Measurements from ENCODE around the gene OLFML2B.
"Not testable (repeated sequence)": the region's sequence is repeated elsewhere in the genome, so short reads cannot be mapped to it uniquely, and the experiment has no call there.

The OLFML2B gene

DNA sequence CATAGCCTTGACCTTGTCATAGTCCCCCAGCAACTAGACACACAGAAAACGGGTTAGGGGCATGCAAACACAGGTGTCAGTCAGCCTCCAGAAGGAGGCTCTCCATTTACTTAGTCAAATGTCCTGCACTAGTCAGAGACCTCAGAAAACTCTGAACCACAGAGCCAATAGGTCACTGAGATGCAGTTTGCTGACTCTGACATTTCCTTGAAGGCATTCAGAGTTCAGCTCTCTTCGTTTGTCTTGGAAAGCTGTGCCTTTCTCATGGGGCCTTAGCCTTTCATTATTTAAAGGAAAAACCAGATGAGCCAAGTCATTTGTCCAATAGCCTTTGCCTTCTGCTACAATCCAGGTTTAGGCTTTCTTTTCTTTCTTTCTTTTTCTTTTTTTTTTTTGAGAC is 3.5 kb downstream of the OLFML2B start:
- no peak for ATAC-seq
- Mint-ChIP-seq H3K4me3 (no peak overlapping the region), H3K9me3 (no peaks in the 10 kb centered on the region), H3K27me3 (peaks cover 41% of the 10 kb centered on the region), H3K27ac (no peak overlapping the region), H3K4me1 (peaks cover 15% of the 10 kb centered on the region), H3K36me3 (no peaks in the 10 kb centered on the region)

- no peak overlapping the region for H3K27ac Mint-ChIP-seq
- peaks cover 14% of the 10 kb centered on the region for H3K4me1 Mint-ChIP-seq
- no peaks in the 10 kb centered on the region for H3K9me3 Mint-ChIP-seq
- no peak overlapping the region for H3K4me3 Mint-ChIP-seq
- ATAC-seq: no peak
- H3K27me3 Mint-ChIP-seq: peaks cover 35% of the 10 kb centered on the region
- no peaks in the 10 kb centered on the region for H3K36me3 Mint-ChIP-seq
Observed at GRCh38 chr1:162019446-162019845, 4.2 kb downstream of the OLFML2B start.

DNA sequence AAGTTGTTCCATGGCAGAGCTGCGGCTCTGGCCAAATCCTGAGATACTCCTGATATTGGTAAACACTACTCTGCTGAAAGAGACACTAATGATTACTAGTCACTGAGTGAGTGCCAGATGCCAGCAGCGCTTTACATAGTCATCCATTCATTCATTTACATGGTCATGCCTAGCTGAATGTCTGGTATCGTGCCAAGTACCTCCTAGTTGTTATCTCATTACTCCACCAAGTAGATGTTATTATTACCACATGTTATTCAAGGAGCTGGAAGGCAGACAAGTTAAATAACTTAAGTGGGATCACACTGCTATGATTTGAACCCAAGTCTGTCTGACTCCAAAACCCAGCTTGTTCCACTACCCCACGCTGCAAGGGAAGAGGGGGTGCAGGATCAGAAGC is 4.7 kb downstream of the OLFML2B start:
- Mint-ChIP-seq H3K9me3 (peaks cover 2% of the 10 kb centered on the region), H3K4me1 (peaks cover 9% of the 10 kb centered on the region), H3K27me3 (peaks cover 31% of the 10 kb centered on the region), H3K36me3 (no peaks in the 10 kb centered on the region), H3K27ac (no peak overlapping the region), H3K4me3 (no peak overlapping the region)
- ATAC-seq: no peak

DNA sequence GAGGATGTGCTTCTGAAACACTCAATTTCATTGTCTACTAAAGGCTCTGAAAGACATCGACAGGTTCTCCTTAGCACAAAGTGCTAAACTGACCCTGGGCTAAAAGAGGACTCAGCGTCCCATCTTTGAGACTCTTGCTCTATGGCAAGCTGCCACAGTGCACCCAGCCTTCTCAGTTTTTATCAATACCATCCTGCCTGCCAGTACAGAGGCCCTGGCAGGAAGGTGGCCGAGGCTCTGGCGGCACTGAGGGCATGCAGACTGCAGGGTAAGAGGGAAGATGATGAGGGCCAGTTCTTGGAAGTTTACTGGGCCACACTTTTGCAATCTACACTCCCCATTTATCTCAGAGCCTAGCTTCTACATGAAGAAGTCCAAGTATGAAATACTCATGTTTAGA is 5.3 kb downstream of the OLFML2B start:
- no peak for ATAC-seq
- Mint-ChIP-seq H3K4me3 (no peak overlapping the region), H3K36me3 (no peaks in the 10 kb centered on the region), H3K4me1 (peaks cover 3% of the 10 kb centered on the region), H3K27me3 (peaks cover 25% of the 10 kb centered on the region), H3K9me3 (peaks cover 7% of the 10 kb centered on the region), H3K27ac (no peak overlapping the region)

DNA sequence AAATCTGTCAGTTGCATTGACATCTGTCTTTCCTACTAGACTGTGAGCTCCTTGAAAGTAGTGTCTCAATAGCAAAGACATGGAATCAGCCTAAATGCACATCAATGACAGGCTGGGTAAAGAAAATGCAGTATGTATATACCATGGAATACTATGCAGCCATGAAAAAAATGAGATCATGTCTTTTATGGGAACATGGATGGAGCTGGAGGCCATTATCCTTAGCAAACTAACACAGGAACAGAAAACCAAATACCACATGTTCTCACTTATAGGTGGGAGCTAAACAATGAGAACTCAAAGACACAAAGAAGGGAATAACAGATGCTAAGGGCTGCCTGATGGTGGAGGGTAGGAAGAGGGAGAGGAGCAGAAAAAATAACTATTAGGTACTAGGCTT is 5.9 kb downstream of the OLFML2B start:
- not testable (repeated sequence) for H3K4me1 Mint-ChIP-seq, H3K9me3 Mint-ChIP-seq, H3K4me3 Mint-ChIP-seq, H3K27ac Mint-ChIP-seq, H3K36me3 Mint-ChIP-seq, ATAC-seq
- H3K27me3 Mint-ChIP-seq: peaks cover 19% of the 10 kb centered on the region

DNA sequence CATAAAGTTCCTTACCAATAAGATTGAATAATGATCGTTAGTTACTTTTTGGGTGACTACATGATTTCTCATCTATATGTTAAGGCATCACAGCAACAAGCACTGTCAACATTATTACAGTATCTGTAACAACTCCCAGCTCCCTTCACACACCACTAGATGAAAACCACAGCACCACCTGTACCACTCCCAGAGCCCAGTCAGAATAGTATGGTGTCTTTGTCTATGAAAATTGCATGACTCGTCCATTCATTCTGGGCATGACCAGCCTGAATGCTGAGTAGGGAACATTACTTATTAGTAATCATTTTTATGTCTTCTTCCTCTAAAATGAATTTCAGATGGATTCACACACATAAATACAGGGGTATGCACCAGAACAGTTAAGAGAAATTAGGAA is 7.0 kb downstream of the OLFML2B start:
- Mint-ChIP-seq H3K4me1 (no peaks in the 10 kb centered on the region), H3K9me3 (peaks cover 7% of the 10 kb centered on the region), H3K36me3 (no peaks in the 10 kb centered on the region), H3K4me3 (no peak overlapping the region), H3K27ac (no peak overlapping the region), H3K27me3 (peaks cover 12% of the 10 kb centered on the region)
- no peak for ATAC-seq

DNA sequence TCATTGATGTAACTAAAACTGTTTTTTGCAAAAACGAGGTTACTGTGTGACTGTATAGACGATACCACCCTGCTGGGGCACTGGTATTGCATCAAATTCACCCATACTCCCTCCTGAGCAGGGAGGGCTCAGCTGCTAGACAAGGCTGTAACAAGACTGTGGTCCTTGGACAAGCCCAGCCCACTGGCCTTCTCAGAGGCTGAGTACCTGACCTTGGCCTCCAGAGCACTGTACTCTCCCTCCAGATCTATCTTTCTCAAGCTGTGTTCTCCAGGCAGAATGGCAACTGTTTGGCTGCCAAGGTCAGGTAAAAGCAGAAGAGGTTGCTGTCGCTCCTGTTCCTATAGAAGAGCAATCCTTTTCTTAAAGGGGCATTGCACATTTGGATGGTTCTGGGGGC is 8.5 kb downstream of the OLFML2B start:
- Mint-ChIP-seq H3K9me3 (peaks cover 7% of the 10 kb centered on the region), H3K4me3 (no peak overlapping the region)

DNA sequence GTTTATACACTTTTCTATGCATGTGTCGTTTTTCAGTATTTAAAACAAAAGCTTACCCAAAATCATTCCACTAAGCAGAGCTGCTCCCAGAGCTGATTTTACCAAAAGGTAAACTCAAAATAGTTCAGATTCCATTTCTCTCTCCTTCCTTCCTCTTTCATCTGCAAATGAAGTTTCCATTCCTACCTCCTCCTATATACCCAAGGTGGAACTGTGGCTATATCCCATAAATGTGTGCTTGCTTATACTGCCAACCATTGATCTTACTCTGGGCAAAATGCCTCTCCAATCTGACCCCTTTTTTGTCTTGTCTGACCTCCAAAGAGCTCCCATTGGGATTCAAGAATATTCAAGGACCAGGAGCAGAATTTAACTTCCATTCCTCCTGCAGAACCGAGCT is 9.5 kb downstream of the OLFML2B start:
- H3K4me3 Mint-ChIP-seq: no peak overlapping the region
- H3K9me3 Mint-ChIP-seq: peaks cover 7% of the 10 kb centered on the region
- no peak for ATAC-seq
- no peak overlapping the region for H3K27ac Mint-ChIP-seq
- H3K27me3 Mint-ChIP-seq: peaks cover 18% of the 10 kb centered on the region
- no peaks in the 10 kb centered on the region for H3K4me1 Mint-ChIP-seq
- no peaks in the 10 kb centered on the region for H3K36me3 Mint-ChIP-seq

More for the DNA sequence above, 8.5 kb downstream of the OLFML2B start:
- no peaks in the 10 kb centered on the region for H3K4me1 Mint-ChIP-seq
- no peak for ATAC-seq
- H3K27ac Mint-ChIP-seq: no peak overlapping the region
- H3K27me3 Mint-ChIP-seq: peaks cover 10% of the 10 kb centered on the region
- no peaks in the 10 kb centered on the region for H3K36me3 Mint-ChIP-seq

GRCh38 chr1:162013289-162013688 is 10.4 kb downstream of the OLFML2B start:
- H3K27ac Mint-ChIP-seq: no peak overlapping the region
- no peak overlapping the region for H3K4me3 Mint-ChIP-seq
- peaks cover 18% of the 10 kb centered on the region for H3K27me3 Mint-ChIP-seq
- H3K9me3 Mint-ChIP-seq: peaks cover 7% of the 10 kb centered on the region
- no peaks in the 10 kb centered on the region for H3K36me3 Mint-ChIP-seq
- no peaks in the 10 kb centered on the region for H3K4me1 Mint-ChIP-seq
- no peak for ATAC-seq

DNA sequence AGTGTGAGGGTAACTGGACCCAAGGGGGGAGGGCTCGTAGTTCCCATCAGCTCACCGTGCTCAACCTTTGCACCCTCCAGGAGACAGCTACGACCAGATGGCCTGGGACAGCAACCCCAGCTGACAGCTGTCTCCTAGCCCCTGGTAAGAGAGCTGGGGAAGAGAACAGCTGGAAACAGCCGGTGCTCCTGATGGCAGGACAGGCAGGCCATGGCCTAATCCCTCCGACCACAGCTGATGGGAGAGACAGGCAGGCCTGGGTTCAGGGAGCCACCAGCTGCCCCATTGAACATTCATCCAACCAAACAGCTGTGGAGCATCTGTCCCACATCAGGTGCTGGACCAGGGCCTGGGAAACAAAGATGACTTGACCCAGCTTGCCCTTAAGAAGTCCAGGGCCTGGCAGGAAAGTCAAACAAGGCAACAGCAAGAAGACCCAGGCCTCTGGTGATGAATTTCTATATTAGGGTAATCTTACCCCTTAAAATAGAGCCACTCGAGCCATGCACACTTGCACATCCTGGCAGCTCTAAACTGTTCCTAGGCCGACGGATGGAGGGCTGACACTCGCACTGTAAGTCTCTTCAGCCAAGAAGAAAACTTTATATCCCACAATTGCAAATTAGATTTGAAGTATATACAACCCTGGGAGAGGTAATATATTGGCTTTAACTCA is 12.2 kb downstream of the OLFML2B start:
- Mint-ChIP-seq H3K27me3 (peaks cover 18% of the 10 kb centered on the region), H3K4me3 (no peak overlapping the region), H3K4me1 (no peaks in the 10 kb centered on the region), H3K36me3 (no peaks in the 10 kb centered on the region), H3K9me3 (peaks cover 7% of the 10 kb centered on the region), H3K27ac (no peak overlapping the region)
- no peak for ATAC-seq

DNA sequence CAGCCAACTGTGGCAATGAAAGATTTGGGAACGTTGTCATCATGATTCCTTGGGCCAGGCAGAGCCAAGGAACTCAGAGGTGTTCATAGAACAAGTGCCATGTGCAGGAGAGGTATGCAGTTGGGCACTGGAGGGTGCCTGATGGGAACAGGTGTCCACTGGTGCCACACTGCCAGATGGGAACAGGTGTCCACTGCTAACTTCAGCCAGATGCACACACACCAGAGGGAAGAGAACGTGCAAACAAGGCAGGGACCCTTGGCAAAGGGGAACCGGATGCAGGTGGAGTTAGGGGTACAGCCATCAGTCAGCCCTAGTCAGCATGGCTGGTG is 13.5 kb downstream of the OLFML2B start:
- peaks cover 7% of the 10 kb centered on the region for H3K9me3 Mint-ChIP-seq
- H3K27ac Mint-ChIP-seq: no peak overlapping the region
- no peaks in the 10 kb centered on the region for H3K36me3 Mint-ChIP-seq
- ATAC-seq: no peak
- H3K4me1 Mint-ChIP-seq: no peaks in the 10 kb centered on the region
- no peak overlapping the region for H3K4me3 Mint-ChIP-seq
- H3K27me3 Mint-ChIP-seq: peaks cover 19% of the 10 kb centered on the region

GRCh38 chr1:162009501-162010174 is 14.0 kb downstream of the OLFML2B start:
- Mint-ChIP-seq H3K27me3 (peaks cover 24% of the 10 kb centered on the region), H3K36me3 (no peaks in the 10 kb centered on the region), H3K4me3 (no peak overlapping the region), H3K4me1 (no peaks in the 10 kb centered on the region), H3K27ac (no peak overlapping the region), H3K9me3 (peaks cover 7% of the 10 kb centered on the region)
- ATAC-seq: no peak

DNA sequence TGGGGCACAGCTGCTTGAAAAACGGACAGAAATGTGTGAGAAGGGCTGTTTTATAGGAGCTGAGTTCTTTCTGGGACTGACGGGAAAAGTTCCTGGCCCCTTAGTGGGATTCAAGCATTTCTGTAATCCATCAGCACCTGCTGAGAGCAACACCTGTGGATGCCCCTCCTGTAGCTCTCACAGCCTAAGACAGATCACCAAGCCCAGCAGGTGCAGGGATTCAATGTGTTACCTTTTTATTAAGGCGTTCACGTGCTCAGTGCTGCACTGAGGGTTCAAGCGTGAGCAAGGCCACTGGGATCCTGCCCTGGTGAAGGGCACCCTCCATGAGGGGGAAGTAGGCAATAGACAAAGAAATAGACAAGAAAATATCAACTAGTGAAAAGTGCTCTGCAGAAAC is 14.9 kb downstream of the OLFML2B start:
- H3K4me1 Mint-ChIP-seq: no peaks in the 10 kb centered on the region
- peaks cover 33% of the 10 kb centered on the region for H3K27me3 Mint-ChIP-seq
- ATAC-seq: no peak
- H3K27ac Mint-ChIP-seq: no peak overlapping the region
- no peaks in the 10 kb centered on the region for H3K36me3 Mint-ChIP-seq
- H3K4me3 Mint-ChIP-seq: no peak overlapping the region
- H3K9me3 Mint-ChIP-seq: peaks cover 4% of the 10 kb centered on the region

GRCh38 chr1:162007466-162007865 is 16.2 kb downstream of the OLFML2B start:
- Mint-ChIP-seq H3K27ac (no peak overlapping the region), H3K27me3 (peaks cover 41% of the 10 kb centered on the region), H3K4me1 (no peaks in the 10 kb centered on the region), H3K9me3 (no peaks in the 10 kb centered on the region), H3K36me3 (no peaks in the 10 kb centered on the region), H3K4me3 (no peak overlapping the region)
- no peak for ATAC-seq

GRCh38 chr1:162006081-162006480 is 17.6 kb downstream of the OLFML2B start:
- H3K27ac Mint-ChIP-seq: no peak overlapping the region
- ATAC-seq: no peak
- no peaks in the 10 kb centered on the region for H3K4me1 Mint-ChIP-seq
- no peak overlapping the region for H3K4me3 Mint-ChIP-seq
- no peaks in the 10 kb centered on the region for H3K36me3 Mint-ChIP-seq
- peaks cover 39% of the 10 kb centered on the region for H3K27me3 Mint-ChIP-seq
- H3K9me3 Mint-ChIP-seq: no peaks in the 10 kb centered on the region

GRCh38 chr1:162004441-162004950 is 19.2 kb downstream of the OLFML2B start:
- H3K27me3 Mint-ChIP-seq: peaks cover 23% of the 10 kb centered on the region
- ATAC-seq: no peak

More at GRCh38 chr1:162004441-162004950, 19.2 kb downstream of the OLFML2B start:
- no peaks in the 10 kb centered on the region for H3K4me1 Mint-ChIP-seq
- H3K9me3 Mint-ChIP-seq: no peaks in the 10 kb centered on the region
- no peak overlapping the region for H3K27ac Mint-ChIP-seq
- H3K36me3 Mint-ChIP-seq: no peaks in the 10 kb centered on the region
- H3K4me3 Mint-ChIP-seq: no peak overlapping the region

All from stimulated activated memory B cell treated with anti-CD40 and anti-IgM and Interleukin-4, amounts not matched to agents 10 μg/mL and 1 μg/mL and 100 μg/mL, for 72 hours (primary cell).